HEK293 (cell line): ENCODE results near the gene TYMS.

ENCODE experiments used
- CTCF ChIA-PET: fragments of 350-600 bp; formaldehyde crosslinking; extraction: SDS; loops from one replicate; lab custom pipeline; 2021; ENCODE audit warnings: antibody characterized with exemption; lab: Yijun Ruan, JAX
- POLR2A ChIA-PET: fragments of 300-600 bp; formaldehyde crosslinking; extraction: SDS; loops from one replicate; lab custom pipeline; 2020; ENCODE audit warnings: antibody characterized with exemption, inconsistent platforms; lab: Yijun Ruan, JAX
- H3K27ac ChIP-seq: fragments of 200-500 bp; sonication (Bioruptor generic); 2 replicates; pipeline ENCODE4 v1.5.1; 2014; ENCODE audit warnings: low read depth, low read length, control low read depth, inconsistent platforms; ENCODE audit errors: extremely low read depth
- H3K36me3 ChIP-seq, 2 experiments: fragments of 200-500 bp in 1 of 2; sonication (Bioruptor generic) in 1 of 2; 1 replicate in 1 of 2; 2 replicates in 1 of 2; pipeline ENCODE4 v1.5.1; 2014 to 2017; ENCODE audit warnings: inconsistent platforms in 2 of 2, low read length in 2 of 2; ENCODE audit not compliant: control insufficient read depth in 2 of 2, insufficient read depth in 1 of 2
- H3K4me1 ChIP-seq: fragments of 200-500 bp; sonication (Bioruptor generic); 2 replicates; pipeline ENCODE4 v1.5.1; 2014; ENCODE audit warnings: mild to moderate bottlenecking, low read length, inconsistent platforms; ENCODE audit not compliant: control insufficient read depth, insufficient read depth
- H3K4me3 ChIP-seq: 2 replicates; pipeline ENCODE4 v1.5.1; 2011; ENCODE audit warnings: low read depth, mild to moderate bottlenecking, control low read depth, low read length, moderate library complexity
- H3K9me3 ChIP-seq: fragments of 200-500 bp; sonication (Bioruptor generic); 2 replicates; pipeline ENCODE4 v1.5.1; 2014; ENCODE audit warnings: low read depth, low read length, inconsistent platforms; ENCODE audit not compliant: control insufficient read depth, insufficient read depth
- KLF17 ChIP-seq: fragments of 450-650 bp; formaldehyde crosslinking; IDR thresholded peaks from 2 replicates; pipeline ENCODE4 v1.5.1; 2016; ENCODE audit warnings: missing biosample characterization, missing genetic modification characterization
- YY1 ChIP-seq: fragments of 450-650 bp; formaldehyde crosslinking; IDR thresholded peaks from 2 replicates; pipeline ENCODE4 v1.5.1; 2018; ENCODE audit warnings: missing biosample characterization, missing genetic modification characterization
- ZBTB17 ChIP-seq: fragments of 450-650 bp; formaldehyde crosslinking; IDR thresholded peaks from 2 replicates; pipeline ENCODE4 v1.5.1; 2016; ENCODE audit warnings: missing biosample characterization, missing genetic modification characterization
- ZNF155 ChIP-seq: fragments of 450-650 bp; formaldehyde crosslinking; IDR thresholded peaks from 2 replicates; pipeline ENCODE4 v1.5.1; 2016; ENCODE audit warnings: missing biosample characterization, missing genetic modification characterization
- ZNF19 ChIP-seq: fragments of 450-650 bp; formaldehyde crosslinking; IDR thresholded peaks from 2 replicates; pipeline ENCODE4; 2016; ENCODE audit warnings: missing biosample characterization, missing genetic modification characterization, low read depth
- ZNF2 ChIP-seq: fragments of 450-650 bp; formaldehyde crosslinking; IDR thresholded peaks from 2 replicates; pipeline ENCODE4 v1.5.1; 2016; ENCODE audit warnings: missing biosample characterization, missing genetic modification characterization
- ZNF280D ChIP-seq: fragments of 450-650 bp; formaldehyde crosslinking; IDR thresholded peaks from 2 replicates; pipeline ENCODE4 v1.5.1; 2016; ENCODE audit warnings: missing biosample characterization, missing genetic modification characterization
- ZNF354C ChIP-seq: fragments of 450-650 bp; formaldehyde crosslinking; IDR thresholded peaks from 2 replicates; pipeline ENCODE4 v1.5.1; 2016; ENCODE audit warnings: missing biosample characterization, missing genetic modification characterization, low read depth, borderline replicate concordance
- ZNF610 ChIP-seq: fragments of 450-650 bp; formaldehyde crosslinking; IDR thresholded peaks from 2 replicates; pipeline ENCODE4 v1.5.1; 2016; ENCODE audit warnings: missing biosample characterization, missing genetic modification characterization, borderline replicate concordance
- ZNF791 ChIP-seq: fragments of 450-650 bp; formaldehyde crosslinking; IDR thresholded peaks from 2 replicates; pipeline ENCODE4 v1.5.1; 2016; ENCODE audit warnings: missing biosample characterization, missing genetic modification characterization
- TF ChIP-seq, protein P1 (sequence below): fragments of 450-650 bp; formaldehyde crosslinking; IDR thresholded peaks from 2 replicates; pipeline ENCODE4 v1.5.1; 2017; ENCODE audit warnings: missing biosample characterization, missing genetic modification characterization
- TF ChIP-seq, protein P2 (sequence below): fragments of 450-650 bp; IDR thresholded peaks from 2 replicates; pipeline ENCODE4 v1.5.1; 2018; ENCODE audit warnings: missing biosample characterization, missing genetic modification characterization
- TF ChIP-seq, protein P3 (sequence below): fragments of 450-650 bp; formaldehyde crosslinking; IDR thresholded peaks from 2 replicates; pipeline ENCODE4 v1.5.1; 2016; ENCODE audit warnings: missing biosample characterization, missing genetic modification characterization

TYMS gene

DNA sequence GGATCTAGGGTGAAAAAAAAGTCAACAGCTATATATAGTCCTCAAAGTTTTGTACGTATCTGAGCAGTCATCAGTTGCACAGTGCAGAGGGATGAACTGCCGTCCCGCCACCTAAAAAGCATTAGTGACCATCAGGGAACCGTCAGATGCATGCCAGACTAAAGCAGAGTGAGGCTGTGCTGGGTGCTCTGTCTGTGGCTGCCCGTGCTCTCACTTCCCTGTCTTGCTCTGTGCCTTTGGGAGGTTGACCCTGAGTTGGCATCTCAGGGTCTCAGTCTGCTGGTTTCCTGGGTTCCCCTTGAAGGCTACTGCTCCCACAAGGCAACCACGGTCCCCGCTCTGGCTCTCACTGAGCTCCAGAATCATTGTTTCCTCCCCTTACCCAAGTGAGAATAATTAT lies 49.5 kb upstream of the TYMS start:
- TF ChIP-seq ZNF155 (tag by site-specific recombination) (no peak), ZNF791 (no peak), ZNF19 (tag by site-specific recombination) (no peak), KLF17 (tag by site-specific recombination) (no peak), ZNF610 (tag by site-specific recombination) (no peak), YY1 (tag by site-specific recombination) (no peak), ZBTB17 (tag by site-specific recombination) (no peak), ZNF2 (tag by site-specific recombination) (no peak), ZNF280D (tag by site-specific recombination) (no peak), ZNF354C (tag by site-specific recombination) (no peak)
- TF ChIP-seq, protein P1, sequence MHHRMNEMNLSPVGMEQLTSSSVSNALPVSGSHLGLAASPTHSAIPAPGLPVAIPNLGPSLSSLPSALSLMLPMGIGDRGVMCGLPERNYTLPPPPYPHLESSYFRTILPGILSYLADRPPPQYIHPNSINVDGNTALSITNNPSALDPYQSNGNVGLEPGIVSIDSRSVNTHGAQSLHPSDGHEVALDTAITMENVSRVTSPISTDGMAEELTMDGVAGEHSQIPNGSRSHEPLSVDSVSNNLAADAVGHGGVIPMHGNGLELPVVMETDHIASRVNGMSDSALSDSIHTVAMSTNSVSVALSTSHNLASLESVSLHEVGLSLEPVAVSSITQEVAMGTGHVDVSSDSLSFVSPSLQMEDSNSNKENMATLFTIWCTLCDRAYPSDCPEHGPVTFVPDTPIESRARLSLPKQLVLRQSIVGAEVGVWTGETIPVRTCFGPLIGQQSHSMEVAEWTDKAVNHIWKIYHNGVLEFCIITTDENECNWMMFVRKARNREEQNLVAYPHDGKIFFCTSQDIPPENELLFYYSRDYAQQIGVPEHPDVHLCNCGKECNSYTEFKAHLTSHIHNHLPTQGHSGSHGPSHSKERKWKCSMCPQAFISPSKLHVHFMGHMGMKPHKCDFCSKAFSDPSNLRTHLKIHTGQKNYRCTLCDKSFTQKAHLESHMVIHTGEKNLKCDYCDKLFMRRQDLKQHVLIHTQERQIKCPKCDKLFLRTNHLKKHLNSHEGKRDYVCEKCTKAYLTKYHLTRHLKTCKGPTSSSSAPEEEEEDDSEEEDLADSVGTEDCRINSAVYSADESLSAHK (tag by site-specific recombination) = no peak
- TF ChIP-seq, protein P2, sequence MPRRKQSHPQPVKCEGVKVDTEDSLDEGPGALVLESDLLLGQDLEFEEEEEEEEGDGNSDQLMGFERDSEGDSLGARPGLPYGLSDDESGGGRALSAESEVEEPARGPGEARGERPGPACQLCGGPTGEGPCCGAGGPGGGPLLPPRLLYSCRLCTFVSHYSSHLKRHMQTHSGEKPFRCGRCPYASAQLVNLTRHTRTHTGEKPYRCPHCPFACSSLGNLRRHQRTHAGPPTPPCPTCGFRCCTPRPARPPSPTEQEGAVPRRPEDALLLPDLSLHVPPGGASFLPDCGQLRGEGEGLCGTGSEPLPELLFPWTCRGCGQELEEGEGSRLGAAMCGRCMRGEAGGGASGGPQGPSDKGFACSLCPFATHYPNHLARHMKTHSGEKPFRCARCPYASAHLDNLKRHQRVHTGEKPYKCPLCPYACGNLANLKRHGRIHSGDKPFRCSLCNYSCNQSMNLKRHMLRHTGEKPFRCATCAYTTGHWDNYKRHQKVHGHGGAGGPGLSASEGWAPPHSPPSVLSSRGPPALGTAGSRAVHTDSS = no peak
- TF ChIP-seq, protein P3, sequence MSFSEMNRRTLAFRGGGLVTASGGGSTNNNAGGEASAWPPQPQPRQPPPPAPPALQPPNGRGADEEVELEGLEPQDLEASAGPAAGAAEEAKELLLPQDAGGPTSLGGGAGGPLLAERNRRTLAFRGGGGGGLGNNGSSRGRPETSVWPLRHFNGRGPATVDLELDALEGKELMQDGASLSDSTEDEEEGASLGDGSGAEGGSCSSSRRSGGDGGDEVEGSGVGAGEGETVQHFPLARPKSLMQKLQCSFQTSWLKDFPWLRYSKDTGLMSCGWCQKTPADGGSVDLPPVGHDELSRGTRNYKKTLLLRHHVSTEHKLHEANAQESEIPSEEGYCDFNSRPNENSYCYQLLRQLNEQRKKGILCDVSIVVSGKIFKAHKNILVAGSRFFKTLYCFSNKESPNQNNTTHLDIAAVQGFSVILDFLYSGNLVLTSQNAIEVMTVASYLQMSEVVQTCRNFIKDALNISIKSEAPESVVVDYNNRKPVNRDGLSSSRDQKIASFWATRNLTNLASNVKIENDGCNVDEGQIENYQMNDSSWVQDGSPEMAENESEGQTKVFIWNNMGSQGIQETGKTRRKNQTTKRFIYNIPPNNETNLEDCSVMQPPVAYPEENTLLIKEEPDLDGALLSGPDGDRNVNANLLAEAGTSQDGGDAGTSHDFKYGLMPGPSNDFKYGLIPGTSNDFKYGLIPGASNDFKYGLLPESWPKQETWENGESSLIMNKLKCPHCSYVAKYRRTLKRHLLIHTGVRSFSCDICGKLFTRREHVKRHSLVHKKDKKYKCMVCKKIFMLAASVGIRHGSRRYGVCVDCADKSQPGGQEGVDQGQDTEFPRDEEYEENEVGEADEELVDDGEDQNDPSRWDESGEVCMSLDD (tag by site-specific recombination) = no peak
- ChIA-PET POLR2A (no interaction called here), CTCF (interaction anchor here (0.8 to 2.1 kb wide), 4 partner anchors 11 to 324 kb away, joined by 3 to 8 read pairs (median 4); partner anchors contain the start of gene CLUL1)

More for the DNA sequence above, 49.5 kb upstream of the TYMS start:
- H3K27ac ChIP-seq = no peak overlapping the region
- no peaks in the 10 kb centered on the region for H3K4me1 ChIP-seq
- H3K36me3 ChIP-seq = no peaks in the 10 kb centered on the region
- H3K4me3 ChIP-seq = no peak overlapping the region
- H3K9me3 ChIP-seq = no peaks in the 10 kb centered on the region
